Activated CD4-positive, CD25-positive, alpha-beta regulatory T cell treated with anti-CD3 and anti-CD28 coated beads, Interleukin-2, amount 50 U/mL, for 24 hours (primary cell): Measurements from ENCODE around the gene OR1N1.
"Not testable (repeated sequence)": the region's sequence is repeated elsewhere in the genome, so short reads cannot be mapped to it uniquely, and the experiment has no call there.

Source experiments
- ATAC-seq, 2 donors: fragments of 150-1000 bp; cut with Tn5 transposase; one replicate each; pipeline ENCODE4 v1.10.0; 2021; ENCODE audit warnings: mild to moderate bottlenecking in 1 of 2, moderate library complexity in 1 of 2

Gene OR1N1

GRCh38 chr9:122527193-122527592, at the start of gene OR1N1:
OR1N1 (minus strand) TSS chr9:122527293; CDS start chr9:122527293, 0 bp downstream.
- ATAC-seq: no peak

GRCh38 chr9:122572456-122572855, 45.4 kb upstream of the OR1N1 start:
- ATAC-seq: peak; percentile 55 to 63

GRCh38 chr9:122567901-122568300, 40.8 kb upstream of the OR1N1 start:
- no peak for ATAC-seq

- no peak for ATAC-seq
These were observed 35.2 kb upstream of the OR1N1 start for GRCh38 chr9:122562134-122562760.

GRCh38 chr9:122561446-122561845, 34.4 kb upstream of the OR1N1 start:
- ATAC-seq: no peak

- ATAC-seq: no peak
These were observed 25.7 kb upstream of the OR1N1 start, which contains the start of gene OR1N2 for GRCh38 chr9:122552812-122553211. OR1N2 (plus strand) TSS chr9:122553112; CDS start chr9:122553212, 100 bp downstream.

- no peak for ATAC-seq
These were observed 24.3 kb upstream of the OR1N1 start for GRCh38 chr9:122551371-122551770.

- no peak for ATAC-seq
These were observed 19.1 kb upstream of the OR1N1 start for GRCh38 chr9:122546196-122546595.

GRCh38 chr9:122538757-122539156, 11.7 kb upstream of the OR1N1 start:
- ATAC-seq: no peak

- not testable (repeated sequence) for ATAC-seq
These were observed 10.0 kb upstream of the OR1N1 start for GRCh38 chr9:122537066-122537465.

GRCh38 chr9:122536134-122536533, 9.0 kb upstream of the OR1N1 start:
- no peak for ATAC-seq

GRCh38 chr9:122531157-122531556, 4.1 kb upstream of the OR1N1 start:
- ATAC-seq: not testable (repeated sequence)

- peak; percentile 55 to 58 for ATAC-seq
These were observed 491 bp downstream of the OR1N1 start for GRCh38 chr9:122526602-122527001.

- ATAC-seq: no peak
These were observed 7.7 kb downstream of the OR1N1 start for GRCh38 chr9:122519376-122519775.

GRCh38 chr9:122518841-122519240, 8.3 kb downstream of the OR1N1 start, which contains the start of gene OR1J4:
OR1J4 (plus strand) TSS chr9:122519141; CDS start chr9:122519141, 0 bp downstream.
- no peak for ATAC-seq

GRCh38 chr9:122518226-122518625, 8.9 kb downstream of the OR1N1 start:
- ATAC-seq: no peak

GRCh38 chr9:122510502-122510901, 16.6 kb downstream of the OR1N1 start, which contains the start of gene OR1J2:
OR1J2 (plus strand) TSS chr9:122510802; CDS start chr9:122510802, 0 bp downstream.
- ATAC-seq: no peak

GRCh38 chr9:122506964-122507363, 20.1 kb downstream of the OR1N1 start:
- ATAC-seq: no peak

- no peak for ATAC-seq
These were observed 28.2 kb downstream of the OR1N1 start for GRCh38 chr9:122498883-122499288.

GRCh38 chr9:122479062-122479461, 48.0 kb downstream of the OR1N1 start:
- no peak for ATAC-seq

- ATAC-seq: no peak
These were observed 49.3 kb downstream of the OR1N1 start, which contains the start of gene OR1J1 for GRCh38 chr9:122477826-122478225. OR1J1 (minus strand) TSS chr9:122477926; CDS start chr9:122477926, 0 bp downstream.

- peak; percentile 48 to 64 for ATAC-seq
These were observed 49.7 kb downstream of the OR1N1 start for GRCh38 chr9:122477346-122477745.
